ENCODE data around the gene TNRC6A.
"Not testable (repeated sequence)": the region's sequence is repeated elsewhere in the genome, so short reads cannot be mapped to it uniquely, and the experiment has no call there.

TNRC6A gene

DNA sequence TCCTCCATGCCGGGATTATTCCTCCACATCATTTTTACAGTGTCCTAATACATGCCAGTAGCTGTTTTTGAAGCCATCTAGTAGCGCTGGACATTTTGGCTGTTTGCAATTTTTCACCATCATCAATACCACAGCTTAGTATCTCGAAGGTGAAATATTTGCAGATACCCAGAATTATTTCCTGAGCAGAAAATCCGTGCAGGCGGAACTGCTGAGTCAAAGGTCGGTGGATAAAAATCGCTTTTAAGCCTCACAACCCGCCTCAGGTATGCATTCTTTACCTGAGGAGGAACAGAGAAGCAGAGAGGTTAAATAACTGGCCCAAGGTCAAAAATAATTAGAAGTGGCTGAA lies 584 bp upstream of the TNRC6A start:
- DNase-seq, result no peak

DNA sequence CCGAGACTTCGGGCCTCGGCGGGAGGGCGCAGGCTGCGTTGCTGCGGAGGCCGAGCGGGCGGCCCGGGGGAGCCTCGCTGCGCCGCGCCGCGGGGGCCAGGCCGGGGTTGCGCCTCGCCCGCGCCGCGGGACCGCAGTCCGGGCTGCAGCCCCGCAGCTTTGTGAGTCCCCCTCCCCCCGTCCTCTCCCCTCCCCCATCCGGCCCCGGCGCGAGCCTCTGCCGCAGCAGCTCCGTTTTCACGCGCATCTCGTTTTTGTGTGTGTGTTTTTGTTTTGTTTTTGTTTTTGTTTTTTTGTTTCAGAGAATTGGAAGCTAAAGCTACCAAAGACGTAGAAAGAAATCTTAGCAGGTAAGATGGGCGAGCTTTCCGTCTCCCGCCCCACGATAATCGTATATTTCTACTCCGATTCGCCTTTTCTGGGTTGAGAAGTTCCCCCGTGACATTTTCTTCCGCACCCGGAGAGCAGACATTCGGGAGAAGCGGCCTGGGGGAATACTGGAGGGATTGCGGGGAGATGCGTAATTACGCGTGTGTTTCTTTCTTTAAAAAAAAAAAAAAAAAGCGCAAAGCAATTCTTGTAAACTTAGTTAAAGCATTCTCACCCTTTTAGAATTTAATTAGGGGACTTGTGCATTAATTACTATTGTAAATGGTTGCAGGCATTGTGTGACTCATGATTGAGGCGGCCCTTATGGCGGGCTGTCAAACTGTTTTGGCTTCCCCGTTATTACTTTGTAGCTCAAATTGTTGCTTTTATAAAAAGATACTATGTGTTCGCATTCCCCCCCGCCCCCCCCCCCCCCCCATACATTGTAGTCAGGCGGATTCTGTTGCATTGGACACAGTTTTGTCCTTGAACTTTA lies 732 bp downstream of the TNRC6A start:
- no peak for DNase-seq

DNA sequence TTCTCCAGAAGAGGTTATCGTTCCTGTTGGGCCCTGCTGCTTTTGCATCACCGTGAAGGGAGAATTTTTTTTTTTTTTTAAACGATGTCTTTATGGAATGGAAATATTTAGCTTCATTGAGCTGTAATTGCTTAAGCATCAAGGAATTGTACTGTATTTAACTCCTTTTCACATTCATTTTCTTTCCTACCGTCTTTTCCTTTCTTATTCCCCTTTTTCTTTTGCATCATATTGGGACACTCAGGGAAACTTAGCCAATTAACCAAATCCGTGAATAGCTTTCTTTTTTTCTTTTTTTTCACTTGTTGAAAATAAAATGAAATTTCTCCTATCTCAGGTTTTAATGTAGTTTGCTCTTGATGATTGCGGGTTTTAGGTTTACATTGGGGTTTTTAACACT lies 1.5 kb downstream of the TNRC6A start:
- DNase-seq, result no peak

DNA sequence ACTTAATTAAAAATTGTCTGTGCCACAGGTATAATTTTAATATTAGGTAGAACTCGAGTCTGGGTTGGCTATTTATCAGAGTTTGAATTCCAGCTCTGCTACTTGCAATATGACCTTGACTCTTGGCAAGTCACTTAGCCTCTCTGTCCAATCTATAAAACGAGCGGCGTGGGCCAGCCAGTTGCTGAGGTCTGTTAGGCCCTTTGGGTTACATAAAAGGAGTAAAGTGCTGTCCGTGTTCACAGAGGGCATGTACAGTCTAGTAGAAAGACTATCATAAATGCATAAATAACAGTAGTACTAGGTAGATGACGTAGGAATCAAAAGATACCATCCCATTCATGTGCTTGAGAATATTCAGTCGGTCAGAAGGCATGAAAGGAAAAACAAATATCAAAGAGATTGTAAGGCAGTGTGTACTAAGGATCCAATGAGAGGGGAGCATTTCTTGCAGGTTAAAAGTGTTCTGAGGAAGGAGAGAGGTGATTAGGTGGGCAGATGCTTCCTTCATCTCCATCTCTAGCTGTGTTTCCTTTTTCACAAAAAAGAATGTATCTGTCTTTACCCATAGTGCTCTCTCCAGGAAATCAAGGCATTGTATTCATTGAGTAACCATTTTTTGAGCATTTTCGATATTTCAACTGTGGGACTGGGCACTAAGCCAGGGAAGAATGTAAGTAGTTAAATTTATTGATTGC lies 2.4 kb downstream of the TNRC6A start:
- DNase-seq, result no peak

DNA sequence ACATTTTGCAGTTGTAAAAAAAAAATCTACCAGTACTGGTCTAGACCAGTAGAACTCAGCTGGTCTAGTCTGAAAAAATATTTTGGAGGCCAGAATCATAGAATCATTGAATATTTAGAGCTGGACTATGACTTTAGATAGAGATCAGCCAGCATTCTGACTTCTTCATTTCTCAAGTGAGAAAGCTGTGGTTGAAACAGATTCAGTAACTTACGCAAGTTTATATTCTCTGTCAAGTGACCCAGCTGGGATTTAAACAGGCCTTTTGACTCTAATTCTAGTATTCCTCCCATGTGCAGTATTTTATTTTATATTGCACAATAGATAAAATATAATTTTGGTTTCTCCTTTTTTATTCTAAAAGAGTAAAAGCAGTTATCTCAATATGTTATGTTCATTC lies 4.9 kb downstream of the TNRC6A start:
- DNase-seq, result no peak

DNA sequence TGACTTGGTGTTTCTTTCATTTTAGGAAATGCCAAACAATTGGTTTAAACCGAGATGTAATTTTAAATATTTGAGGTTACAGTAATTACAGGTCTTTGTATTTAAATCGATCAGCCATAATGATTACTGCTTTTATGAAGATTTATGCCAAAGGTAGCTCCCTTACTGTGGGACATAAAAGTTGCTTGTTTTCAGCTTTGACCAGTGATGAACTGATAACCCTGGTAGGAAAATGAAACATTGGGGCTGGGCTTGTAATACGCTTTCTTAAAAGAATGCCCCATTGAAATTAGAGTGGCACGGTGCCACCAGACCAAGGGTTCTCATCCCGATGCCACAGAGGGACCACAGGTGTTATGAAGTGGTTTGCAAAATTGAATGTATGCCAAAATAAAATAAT lies 7.3 kb downstream of the TNRC6A start:
- DNase-seq, result no peak

- no peak for DNase-seq
These were observed 8.0 kb downstream of the TNRC6A start for GRCh38 chr16:24737391-24737871.

GRCh38 chr16:24737916-24738594 lies 8.6 kb downstream of the TNRC6A start:
- no peak for DNase-seq

- DNase-seq, result no peak
These were observed 9.4 kb downstream of the TNRC6A start for GRCh38 chr16:24738895-24739294.

GRCh38 chr16:24741862-24742261 lies 12.4 kb downstream of the TNRC6A start:
- no peak for DNase-seq

DNA sequence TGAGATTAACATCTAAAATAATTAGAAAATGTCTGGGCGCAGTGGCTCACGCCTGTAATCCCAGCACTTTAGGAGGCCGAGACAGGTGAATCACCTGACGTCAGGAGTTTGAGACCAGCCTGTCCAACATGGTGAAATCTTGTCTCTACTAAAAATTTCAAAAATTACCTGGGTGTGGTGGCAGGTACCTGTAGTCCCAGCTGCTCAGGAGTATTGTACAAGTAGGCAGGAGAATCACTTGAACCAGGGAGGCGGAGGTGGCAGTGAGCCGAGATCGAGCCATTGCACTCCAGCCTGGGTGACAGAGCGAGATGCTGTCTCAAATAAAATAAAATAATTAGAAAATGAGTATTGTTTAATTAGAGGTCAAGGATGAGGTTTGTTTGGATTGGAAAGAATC lies 13.2 kb downstream of the TNRC6A start:
- DNase-seq, result not testable (repeated sequence)

DNA sequence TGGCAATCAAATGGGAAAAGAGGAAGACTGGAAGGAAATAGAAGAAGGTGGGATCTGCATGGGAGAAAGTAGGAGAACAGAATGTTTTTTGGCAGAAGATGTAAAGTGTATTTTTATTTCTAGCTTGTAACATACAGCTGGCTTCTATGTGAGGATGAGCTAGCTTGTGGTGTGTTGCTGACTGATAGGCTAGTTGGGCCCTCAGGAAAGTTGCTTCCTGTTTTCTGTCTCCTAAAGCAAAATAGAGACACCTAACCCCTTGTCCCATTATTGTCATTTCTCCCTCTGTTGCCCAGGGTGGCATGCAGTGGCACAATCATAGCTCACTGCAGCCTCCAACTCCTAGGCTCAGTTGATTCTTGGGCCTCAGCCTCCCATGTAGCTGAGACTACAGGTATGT lies 15.9 kb downstream of the TNRC6A start:
- no peak for DNase-seq

GRCh38 chr16:24745791-24746190 lies 16.3 kb downstream of the TNRC6A start:
- no peak for DNase-seq

DNA sequence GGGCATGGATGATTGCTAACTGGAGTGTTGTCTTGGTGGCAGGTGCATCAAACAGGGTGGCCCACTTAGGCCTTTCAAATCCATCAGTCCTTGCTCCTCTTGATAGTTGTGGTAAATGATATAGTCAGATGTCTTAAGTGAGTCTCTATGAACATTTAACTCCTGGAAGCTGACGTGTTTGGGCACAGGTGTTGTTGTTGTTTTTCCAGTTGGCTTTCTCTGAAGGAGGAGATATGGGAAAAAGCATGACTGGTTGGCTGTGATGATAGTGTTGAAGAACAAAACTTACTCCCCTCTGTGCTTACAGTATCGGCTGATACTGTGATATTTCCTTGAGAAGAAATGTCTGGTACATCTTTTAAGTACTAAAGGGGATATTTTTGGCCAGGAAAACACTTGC lies 18.0 kb downstream of the TNRC6A start:
- DNase-seq, result no peak

DNA sequence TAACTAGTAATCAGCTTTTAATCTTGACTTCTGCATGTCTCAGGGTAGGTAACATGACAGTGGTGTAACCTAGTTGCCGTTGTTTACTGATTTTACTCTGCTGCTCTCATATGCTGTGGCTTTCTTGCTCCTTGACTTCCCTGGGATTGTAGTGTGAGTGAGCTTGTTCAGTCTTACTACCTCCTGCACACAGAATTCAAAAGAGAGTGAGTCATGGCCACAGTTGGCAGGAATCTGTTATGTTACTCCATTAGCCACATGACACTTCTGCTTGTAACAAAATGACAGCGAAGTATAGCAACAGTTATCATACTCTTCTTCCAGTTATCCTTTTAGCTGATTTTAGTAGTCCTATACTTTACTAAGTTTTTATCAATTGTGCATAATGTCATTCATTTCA lies 18.8 kb downstream of the TNRC6A start:
- no peak for DNase-seq

DNA sequence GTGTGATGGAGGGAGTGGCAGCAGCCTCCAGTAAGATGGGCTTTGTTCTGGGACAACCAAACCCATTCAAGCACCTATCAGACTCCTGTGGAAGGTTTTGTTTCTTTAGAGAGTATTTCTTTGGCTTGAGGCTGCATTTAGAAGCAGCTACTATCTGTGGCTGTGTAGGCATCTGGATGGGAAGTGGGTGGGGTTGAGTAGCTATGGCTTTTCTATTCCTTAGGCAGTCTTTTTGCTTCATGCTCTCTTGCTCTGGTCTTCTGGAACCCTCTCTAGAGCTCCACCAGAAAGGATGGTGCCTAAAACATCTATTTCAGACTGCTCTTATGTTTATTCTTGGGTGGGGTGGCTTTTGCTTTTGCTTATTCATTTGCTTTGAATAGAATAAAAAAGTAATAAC lies 19.9 kb downstream of the TNRC6A start:
- no peak for DNase-seq

DNA sequence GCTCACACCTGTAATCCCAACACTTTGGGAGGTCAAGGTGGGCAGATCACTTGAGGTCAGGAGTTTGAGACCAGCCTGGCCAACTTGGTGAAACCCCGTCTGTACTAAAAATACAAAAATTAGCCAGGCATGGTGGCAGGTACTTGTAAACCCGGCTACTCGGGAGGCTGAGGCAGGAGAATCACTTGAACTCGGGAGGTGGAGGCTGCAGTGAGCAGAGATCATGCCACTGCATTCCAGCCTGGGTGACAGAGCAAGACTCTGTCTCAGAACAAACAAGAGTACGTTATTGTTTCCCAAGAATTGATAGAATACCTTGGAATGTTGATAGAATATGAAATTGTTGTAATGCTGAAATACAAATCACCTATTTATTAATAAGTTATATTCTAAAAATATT lies 20.4 kb downstream of the TNRC6A start:
- DNase-seq, result not testable (repeated sequence)

GRCh38 chr16:24753000-24753399 lies 23.5 kb downstream of the TNRC6A start:
- no peak for DNase-seq

- DNase-seq, result no peak
These were observed 24.0 kb downstream of the TNRC6A start for GRCh38 chr16:24753437-24753836.

- DNase-seq, result no peak
These were observed 25.1 kb downstream of the TNRC6A start for GRCh38 chr16:24754543-24754942.

- DNase-seq, result no peak
These were observed 25.9 kb downstream of the TNRC6A start for GRCh38 chr16:24755201-24755874.

- DNase-seq, result no peak
These were observed 28.9 kb downstream of the TNRC6A start for GRCh38 chr16:24758373-24758772.

- DNase-seq, result no peak
These were observed 29.6 kb downstream of the TNRC6A start for GRCh38 chr16:24759006-24759405.
